ENCODE results near the gene N4BP2L2. TPM values are rescaled to one million over a fixed set of nuclear protein-coding genes. Genes with fewer than 3 reads are reported as not detected.

Gene N4BP2L2
- total RNA-seq = 55.0 and 122 TPM in 2 replicates

DNA sequence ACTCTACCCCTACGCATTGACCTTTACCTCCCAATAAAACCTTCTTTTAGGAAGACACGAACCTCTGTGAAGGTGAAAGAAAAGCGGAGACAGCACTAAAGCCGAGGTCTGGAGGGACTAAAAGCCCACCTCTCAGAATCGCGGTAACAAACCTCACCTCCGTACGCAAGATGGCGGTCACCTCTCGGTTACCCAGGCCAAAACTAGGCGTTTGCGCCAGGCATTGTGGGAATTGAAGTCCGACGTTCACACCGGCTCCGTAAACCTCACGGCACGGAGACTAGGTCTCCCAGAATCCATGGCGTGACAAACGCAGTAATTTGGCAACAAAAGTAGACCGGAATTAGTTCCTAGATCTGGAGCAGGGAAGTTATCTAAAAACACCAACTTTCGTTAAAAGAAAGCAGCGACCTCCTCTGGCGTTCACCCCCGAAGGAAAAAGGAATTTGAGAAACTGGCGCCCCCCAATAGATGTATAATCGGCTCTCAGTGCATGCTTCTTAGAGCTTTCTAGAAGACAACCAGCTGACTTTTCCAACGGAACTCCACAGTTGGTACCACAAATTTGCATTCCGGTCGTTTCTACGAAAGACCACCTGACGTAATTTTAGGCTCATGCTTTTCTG lies at the start of gene N4BP2L2:
Gene N4BP2L2, minus strand, starts transcription at position 175 of the 626 bp plus-strand sequence. CDS start 1,768 bp downstream, outside the sequence.

DNA sequence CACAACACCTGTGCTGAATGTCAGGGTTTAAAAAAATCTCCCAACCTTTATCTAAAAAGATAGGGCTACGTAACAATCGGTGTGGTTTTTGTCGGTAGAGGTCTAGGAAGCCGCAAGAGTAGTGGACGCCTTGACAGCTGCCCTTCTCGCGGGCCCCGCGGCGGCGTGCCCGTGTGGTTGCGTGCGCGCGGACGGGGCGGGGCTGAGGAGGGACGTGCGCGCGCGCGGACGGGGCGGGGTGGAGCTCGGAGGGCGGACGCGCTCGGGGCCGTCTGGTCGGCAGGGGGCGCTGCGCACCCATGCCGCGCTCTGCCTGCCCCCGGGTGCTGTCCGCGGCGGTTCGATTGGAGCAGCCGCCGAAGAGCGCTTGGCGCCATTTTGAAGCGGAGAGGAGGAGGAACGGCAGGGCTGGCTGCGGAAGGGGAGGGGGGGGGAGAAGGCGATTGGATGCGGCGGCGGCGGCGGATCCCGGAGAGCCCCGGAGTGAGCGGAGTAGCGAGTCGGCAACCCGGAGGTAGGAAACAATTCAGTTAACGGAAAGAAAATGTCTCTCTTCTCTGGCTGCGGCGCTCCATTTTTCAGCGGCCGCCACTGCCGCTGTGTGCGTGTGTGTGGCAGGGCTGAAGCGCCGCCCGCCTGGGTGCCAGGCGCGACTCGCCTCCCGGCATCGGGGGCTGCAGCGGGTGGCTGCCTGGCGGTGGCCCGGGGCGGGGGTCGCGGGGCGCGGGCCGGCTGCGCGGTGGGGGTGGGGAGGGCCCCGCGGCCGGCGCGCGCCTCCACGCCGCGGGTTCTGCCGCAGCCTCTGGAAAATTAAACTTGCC lies 47.7 kb upstream of the N4BP2L2 start, which contains the start of gene PDS5B:
Gene PDS5B, plus strand, starts transcription at position 373 of the 821 bp plus-strand sequence. CDS start 62,321 bp downstream, outside the sequence.

DNA sequence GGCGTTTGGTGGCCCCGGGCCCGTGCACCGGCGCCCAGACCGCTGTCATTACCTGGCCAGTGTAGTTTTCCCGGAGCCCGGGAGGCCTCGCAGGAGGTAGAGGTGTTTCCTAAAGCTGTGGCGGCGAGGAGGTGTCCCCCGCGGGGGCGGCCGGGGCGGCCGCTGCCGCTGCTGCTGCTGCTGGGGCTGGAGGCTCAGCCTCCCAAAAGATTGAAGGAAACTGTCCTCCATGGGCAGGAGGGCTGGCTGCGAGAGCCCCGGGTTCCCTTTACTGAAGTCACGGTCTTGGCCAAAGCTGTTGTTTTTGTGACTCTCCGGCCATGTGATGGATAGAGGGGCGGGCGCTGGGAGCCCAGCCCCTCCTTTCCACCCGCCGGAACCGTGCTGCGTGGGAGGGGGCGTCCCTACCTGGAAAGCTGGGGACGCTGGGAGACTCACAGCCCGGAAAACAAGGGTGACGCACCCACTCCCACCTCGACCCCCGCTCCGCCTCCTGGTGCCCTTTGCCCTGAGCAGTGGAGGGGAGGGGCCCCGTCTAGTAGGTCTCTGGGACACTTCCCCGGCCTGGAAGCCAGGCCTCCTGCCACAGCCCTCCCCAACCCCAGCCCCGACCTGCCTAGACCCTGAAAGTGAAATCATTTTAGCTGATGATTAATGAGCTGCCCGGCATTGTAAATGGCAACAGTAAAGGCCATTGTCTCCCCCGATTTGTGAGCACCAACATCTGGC lies 110.6 kb downstream of the N4BP2L2 start, which contains the start of gene N4BP2L1:
Gene N4BP2L1, minus strand, starts transcription at position 279 of the 729 bp plus-strand sequence. Its CDS starts 48 bp downstream, at position 231.

Other genes with a start within 250 kb of the N4BP2L2 start
- not detected in 2 replicates for gene ZAR1L, start 223.4 kb downstream of the N4BP2L2 start, total RNA-seq
- 3.4 and 11.5 TPM in 2 replicates for gene BRCA2, start 223.3 kb downstream of the N4BP2L2 start, total RNA-seq
- gene N4BP2L1, start 110.7 kb downstream of the N4BP2L2 start, total RNA-seq = 0.58 and 8.2 TPM in 2 replicates
- gene PDS5B, start 47.7 kb upstream of the N4BP2L2 start, total RNA-seq = 23.2 and 24.0 TPM in 2 replicates

All from regular cardiac myocyte (primary cell).